ENCODE data around the gene ZSWIM2. TPM values are rescaled to one million over a fixed set of nuclear protein-coding genes. Genes with fewer than 3 reads are reported as not detected.

ZSWIM2 gene
- total and polyA plus RNA-seq, 9 donors: not detected

- DNase-seq: no peak
- no peaks in the 10 kb centered on the region for H3K9me3 ChIP-seq
- 94 to 95% (median 95%) methylated on average over 3 of the region's 3 CpGs for WGBS, 3 donors
- no peak overlapping the region for H3K27ac ChIP-seq
- intact Hi-C loops (cut with DNase I): no loop called here
- no peak overlapping the region for H3K4me3 ChIP-seq
- TF ChIP-seq, protein P1, sequence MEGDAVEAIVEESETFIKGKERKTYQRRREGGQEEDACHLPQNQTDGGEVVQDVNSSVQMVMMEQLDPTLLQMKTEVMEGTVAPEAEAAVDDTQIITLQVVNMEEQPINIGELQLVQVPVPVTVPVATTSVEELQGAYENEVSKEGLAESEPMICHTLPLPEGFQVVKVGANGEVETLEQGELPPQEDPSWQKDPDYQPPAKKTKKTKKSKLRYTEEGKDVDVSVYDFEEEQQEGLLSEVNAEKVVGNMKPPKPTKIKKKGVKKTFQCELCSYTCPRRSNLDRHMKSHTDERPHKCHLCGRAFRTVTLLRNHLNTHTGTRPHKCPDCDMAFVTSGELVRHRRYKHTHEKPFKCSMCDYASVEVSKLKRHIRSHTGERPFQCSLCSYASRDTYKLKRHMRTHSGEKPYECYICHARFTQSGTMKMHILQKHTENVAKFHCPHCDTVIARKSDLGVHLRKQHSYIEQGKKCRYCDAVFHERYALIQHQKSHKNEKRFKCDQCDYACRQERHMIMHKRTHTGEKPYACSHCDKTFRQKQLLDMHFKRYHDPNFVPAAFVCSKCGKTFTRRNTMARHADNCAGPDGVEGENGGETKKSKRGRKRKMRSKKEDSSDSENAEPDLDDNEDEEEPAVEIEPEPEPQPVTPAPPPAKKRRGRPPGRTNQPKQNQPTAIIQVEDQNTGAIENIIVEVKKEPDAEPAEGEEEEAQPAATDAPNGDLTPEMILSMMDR (IDR thresholded peaks at IDR 0.05): no peak
- no peaks in the 10 kb centered on the region for H3K27me3 ChIP-seq
- no peaks in the 10 kb centered on the region for H3K36me3 ChIP-seq
- no peaks in the 10 kb centered on the region for H3K4me1 ChIP-seq (ENCODE audit: insufficient read depth)
These were observed 6.6 kb downstream of the ZSWIM2 start for GRCh38 chr2:186842373-186842772.

DNA sequence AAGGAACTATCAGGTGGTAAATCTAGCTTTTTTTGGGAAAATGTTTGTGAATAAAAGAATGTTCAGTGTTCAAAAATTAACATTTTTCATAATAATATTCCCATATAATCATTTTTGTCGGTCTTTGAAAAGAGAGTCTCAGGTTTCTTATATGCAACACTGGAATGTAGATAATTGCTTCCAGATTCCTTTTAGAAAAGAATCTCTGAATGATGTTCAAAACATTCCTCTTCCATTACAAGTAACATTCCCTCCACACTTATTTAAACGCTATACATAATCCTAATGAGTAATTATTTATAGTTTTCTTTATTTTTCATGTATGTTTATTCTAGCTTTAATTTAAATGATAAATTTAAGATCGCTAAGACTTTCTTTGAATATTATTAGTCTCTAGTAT, 7.0 kb downstream of the ZSWIM2 start:
- no peak for DNase-seq
- Histone ChIP-seq H3K27ac (no peak overlapping the region), H3K9me3 (no peaks in the 10 kb centered on the region), H3K27me3 (no peaks in the 10 kb centered on the region), H3K4me3 (no peak overlapping the region), H3K36me3 (no peaks in the 10 kb centered on the region), H3K4me1 (ENCODE audit: insufficient read depth) (no peaks in the 10 kb centered on the region)
- TF ChIP-seq EP300 (IDR thresholded peaks at IDR 0.05) (no peak), POLR2A (IDR thresholded peaks at IDR 0.05) (no peak)
- TF ChIP-seq, protein P1 (IDR thresholded peaks at IDR 0.05): no peak
- 45 to 50% (median 49%) methylated on average over 3 of the region's 3 CpGs for WGBS, 3 donors
- intact Hi-C loops (cut with DNase I): no loop called here

GRCh38 chr2:186835628-186836027, 13.3 kb downstream of the ZSWIM2 start:
- H3K36me3 ChIP-seq: no peaks in the 10 kb centered on the region
- DNase-seq: no peak
- TF ChIP-seq, protein P1 (IDR thresholded peaks at IDR 0.05): no peak
- TF ChIP-seq POLR2A (IDR thresholded peaks at IDR 0.05) (no peak), EP300 (IDR thresholded peaks at IDR 0.05) (no peak)
- no peaks in the 10 kb centered on the region for H3K4me1 ChIP-seq (ENCODE audit: insufficient read depth)
- intact Hi-C loops (cut with DNase I): no loop called here
- no peaks in the 10 kb centered on the region for H3K9me3 ChIP-seq
- no peaks in the 10 kb centered on the region for H3K27me3 ChIP-seq
- 48 to 61% (median 55%) methylated on average over 1 of the region's 1 CpG for WGBS, 3 donors
- no peak overlapping the region for H3K27ac ChIP-seq
- no peak overlapping the region for H3K4me3 ChIP-seq

DNA sequence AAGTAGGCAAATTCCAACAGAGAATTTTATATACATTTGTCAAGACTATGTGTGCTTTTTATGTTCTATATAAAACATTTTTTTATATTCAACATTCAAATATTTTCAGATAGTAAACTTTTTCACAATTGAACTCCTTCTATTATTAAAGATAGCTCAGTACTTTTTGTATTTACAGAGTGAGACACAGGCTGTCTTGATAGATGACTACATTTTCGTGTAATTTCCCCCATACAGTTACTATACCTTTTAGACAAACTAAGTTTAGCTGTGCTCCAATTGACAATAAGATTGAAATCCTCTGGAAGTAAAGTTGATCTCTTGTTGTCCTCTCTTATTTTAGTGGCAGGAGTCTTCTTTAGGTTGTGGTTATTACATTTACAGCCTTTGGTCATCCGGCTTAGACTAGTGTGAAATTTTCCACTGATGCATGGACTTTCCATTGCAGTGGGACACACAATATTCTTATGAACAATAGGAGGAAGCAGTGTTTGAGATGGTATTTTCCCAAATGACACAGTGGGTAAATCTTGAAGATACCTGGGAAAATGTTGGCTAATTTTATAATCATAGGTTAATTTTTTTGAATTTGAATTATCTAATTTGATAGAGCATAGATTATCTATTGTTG, 21.0 kb downstream of the ZSWIM2 start:
- no peaks in the 10 kb centered on the region for H3K9me3 ChIP-seq
- H3K4me3 ChIP-seq: no peak overlapping the region
- WGBS, 3 donors: 73 to 77% (median 74%) methylated on average over 2 of the region's 2 CpGs
- H3K27ac ChIP-seq: no peak overlapping the region
- DNase-seq: no peak
- H3K4me1 ChIP-seq (ENCODE audit: insufficient read depth): no peaks in the 10 kb centered on the region
- intact Hi-C loops (cut with DNase I): no loop called here
- H3K36me3 ChIP-seq: no peaks in the 10 kb centered on the region
- no peaks in the 10 kb centered on the region for H3K27me3 ChIP-seq
- TF ChIP-seq POLR2A (IDR thresholded peaks at IDR 0.05): no peak
- TF ChIP-seq EP300 (IDR thresholded peaks at IDR 0.05): no peak
- TF ChIP-seq, protein P1 (IDR thresholded peaks at IDR 0.05): no peak
